Activated CD4-positive, alpha-beta memory T cell treated with anti-CD3 and anti-CD28 coated beads, Interleukin-2, amount 10 ng/mL, durations not matched to agents 7 days and 5 days (primary cell): ENCODE data around the gene NEUROD2. TPM values are rescaled to one million over a fixed set of nuclear protein-coding genes. Genes with fewer than 3 reads are reported as not detected.

Experiments used
- total RNA-seq, 2 experiments: library from RNA; stranded (reverse); gene quantifications; one replicate each; pipeline ENCODE4 v1.2.3, GENCODE V29; 2021

NEUROD2 gene
- total RNA-seq, 2 experiments from 2014 or later = not detected

Other genes starting within 250 kb of the NEUROD2 start
- gene FBXL20, start 206.3 kb downstream of the NEUROD2 start, total RNA-seq = 10 to 100 TPM; 17.5 to 18.4 TPM
- 10 to 100 TPM; 51.0 to 51.9 TPM for gene MED1, start 156.7 kb downstream of the NEUROD2 start, total RNA-seq
- 10 to 100 TPM; 68.1 to 70.7 TPM for gene CDK12, start 146.4 kb downstream of the NEUROD2 start, total RNA-seq
- not detected for gene PPP1R1B, start 19.0 kb upstream of the NEUROD2 start, total RNA-seq
- gene STARD3, start 29.2 kb upstream of the NEUROD2 start, total RNA-seq = 10 to 100 TPM; 72.0 to 73.7 TPM
- gene TCAP, start 57.4 kb upstream of the NEUROD2 start, total RNA-seq = 1 to 10 TPM; 1.3 to 1.5 TPM
- gene PNMT, start 60.5 kb upstream of the NEUROD2 start, total RNA-seq = not detected
- gene PGAP3, start 80.1 kb upstream of the NEUROD2 start, total RNA-seq = 10 to 100 TPM; 14.0 to 14.2 TPM
- gene ERBB2, start 92.1 kb upstream of the NEUROD2 start, total RNA-seq = 1 to 10 TPM; 5.1 to 6.0 TPM
- gene MIEN1, start 122.6 kb upstream of the NEUROD2 start, total RNA-seq = 10 to 100 TPM; 40.1 to 45.1 TPM
- gene GRB7, start 130.0 kb upstream of the NEUROD2 start, total RNA-seq = under 1 TPM; 0.30 to 0.40 TPM